HPDE6-E6E7 (cell line): ENCODE results near the gene GPD2.

Experiments used
- DNase-seq: peaks from one replicate; pipeline ENCODE4 v3.0.0; 2011; ENCODE audit warnings: missing footprints; ENCODE audit errors: extremely low spot score

Gene GPD2

GRCh38 chr2:156435718-156436496 lies at the start of gene GPD2:
Gene GPD2 (plus strand): TSS chr2:156436379. CDS start chr2:156476106, 39,727 bp downstream.
- DNase-seq, result peak; percentile 64

- DNase-seq, result no peak
Measured at GRCh38 chr2:156394033-156394741, 42.0 kb upstream of the GPD2 start.

GRCh38 chr2:156396126-156396525 lies 40.1 kb upstream of the GPD2 start:
- no peak for DNase-seq

GRCh38 chr2:156397229-156397628 lies 39.0 kb upstream of the GPD2 start:
- DNase-seq, result no peak

- no peak for DNase-seq
Measured at GRCh38 chr2:156398176-156398575, 38.0 kb upstream of the GPD2 start.

- DNase-seq, result peak; percentile 27
Measured at GRCh38 chr2:156399224-156399949, 36.8 kb upstream of the GPD2 start.

- peak; percentile 78 for DNase-seq
Measured at GRCh38 chr2:156399950-156400705, 36.1 kb upstream of the GPD2 start.

- peak; percentile 48 for DNase-seq
Measured at GRCh38 chr2:156400706-156401678, 35.2 kb upstream of the GPD2 start.

GRCh38 chr2:156401861-156402260 lies 34.3 kb upstream of the GPD2 start:
- no peak for DNase-seq

- no peak for DNase-seq
Measured at GRCh38 chr2:156405586-156405985, 30.6 kb upstream of the GPD2 start.

GRCh38 chr2:156411835-156412234 lies 24.3 kb upstream of the GPD2 start:
- DNase-seq, result no peak

GRCh38 chr2:156421851-156422250 lies 14.3 kb upstream of the GPD2 start:
- DNase-seq, result no peak

GRCh38 chr2:156423674-156424282 lies 12.4 kb upstream of the GPD2 start:
- DNase-seq, result no peak

GRCh38 chr2:156427074-156427473 lies 9.1 kb upstream of the GPD2 start:
- DNase-seq, result no peak

- DNase-seq, result no peak
Measured at GRCh38 chr2:156429211-156429610, 7.0 kb upstream of the GPD2 start.

GRCh38 chr2:156430236-156430979 lies 5.8 kb upstream of the GPD2 start:
- DNase-seq, result no peak

- DNase-seq, result peak; percentile 50
Measured at GRCh38 chr2:156430980-156431358, 5.2 kb upstream of the GPD2 start.

GRCh38 chr2:156434461-156435291 lies 1.5 kb upstream of the GPD2 start:
- no peak for DNase-seq

GRCh38 chr2:156435396-156435717 lies 822 bp upstream of the GPD2 start:
- DNase-seq, result no peak
